GM21786 (cell line): ENCODE results near the gene AGK.
"Not testable (repeated sequence)": the region's sequence is repeated elsewhere in the genome, so short reads cannot be mapped to it uniquely, and the experiment has no call there.

Experiments used
- ATAC-seq: cut with Tn5 transposase; IDR thresholded peaks from one replicate; pipeline ENCODE4 v1.9.1; 2021; ENCODE audit not compliant: unreplicated experiment

Gene AGK

GRCh38 chr7:141641876-141642275 lies 90.7 kb downstream of the AGK start:
- no peak for ATAC-seq

DNA sequence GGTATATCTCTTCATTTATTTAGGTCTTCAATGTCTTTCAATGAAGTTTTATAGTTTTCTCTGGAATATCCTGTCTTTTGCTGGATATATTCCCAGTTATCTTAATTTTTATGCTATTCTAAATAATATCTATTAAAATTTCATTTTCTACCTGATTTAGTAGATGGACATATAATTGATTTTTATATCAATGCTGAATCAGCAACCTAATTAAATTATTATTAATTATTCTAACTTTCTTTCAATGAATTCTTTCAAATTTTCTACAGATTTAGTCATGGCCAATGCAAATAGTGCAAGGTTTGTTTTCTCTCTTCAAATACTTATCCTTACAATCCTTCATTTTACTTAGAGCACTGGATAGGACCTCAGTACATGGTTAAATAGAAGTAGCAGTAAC lies 94.0 kb downstream of the AGK start:
- ATAC-seq, result no peak

DNA sequence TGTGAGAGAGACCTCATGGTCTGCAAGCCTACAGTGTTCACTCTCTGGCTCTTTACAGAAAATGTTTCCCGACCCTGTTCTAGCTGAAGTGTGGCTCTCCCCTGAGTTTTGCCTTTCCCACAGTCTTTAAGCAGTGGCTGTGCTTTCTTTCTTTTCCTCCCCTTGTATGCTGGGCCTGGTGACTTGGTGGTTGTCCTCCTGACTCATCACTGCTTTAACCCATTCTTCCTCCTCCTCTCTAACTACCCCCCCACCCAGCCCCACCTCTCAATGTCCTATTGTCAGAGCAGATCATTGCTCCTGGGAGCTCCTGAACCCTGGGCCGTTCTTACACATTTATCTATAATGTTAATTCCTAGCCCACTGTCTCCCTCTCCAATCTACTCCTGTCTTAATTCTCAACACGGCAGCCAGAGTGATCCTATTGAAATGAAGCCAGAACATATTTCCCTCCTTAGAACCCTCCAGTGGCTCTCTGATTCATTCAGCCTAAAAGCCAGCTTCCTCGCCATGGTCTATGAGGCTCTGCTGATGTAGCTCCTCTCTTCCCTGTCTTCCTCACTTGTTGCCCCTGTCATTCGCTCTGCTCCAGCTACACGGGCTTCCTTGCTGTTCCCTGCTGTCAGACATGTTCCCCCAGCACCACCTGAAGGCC lies 95.7 kb downstream of the AGK start:
- ATAC-seq, result no peak

DNA sequence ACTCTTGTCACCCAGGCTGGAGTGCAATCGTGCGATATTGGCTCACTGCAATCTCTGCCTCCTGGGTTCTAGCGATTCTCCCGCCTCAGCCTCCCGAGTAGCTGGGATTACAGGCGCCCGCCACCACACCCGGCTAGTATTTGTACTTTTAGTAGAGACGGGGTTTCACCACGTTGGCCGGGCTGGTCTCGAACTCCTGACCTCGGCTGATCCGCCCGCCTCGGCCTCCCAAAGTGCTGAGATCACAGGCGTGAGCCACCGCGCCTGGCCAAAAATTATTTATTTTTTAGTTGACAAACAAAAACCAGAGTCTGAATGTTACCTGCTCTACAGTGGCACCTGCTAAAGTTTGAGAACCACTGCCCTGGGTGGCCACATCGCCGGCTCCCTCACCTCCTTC lies 96.5 kb downstream of the AGK start:
- not testable (repeated sequence) for ATAC-seq

GRCh38 chr7:141648276-141649114 lies 97.3 kb downstream of the AGK start:
- ATAC-seq, result no peak

GRCh38 chr7:141649137-141649864 lies 98.1 kb downstream of the AGK start:
- ATAC-seq, result peak; percentile 62

GRCh38 chr7:141649865-141650634 lies 98.8 kb downstream of the AGK start:
- peak; percentile 82 for ATAC-seq

- no peak for ATAC-seq
Observed at GRCh38 chr7:141651417-141651816, 100.2 kb downstream of the AGK start.

DNA sequence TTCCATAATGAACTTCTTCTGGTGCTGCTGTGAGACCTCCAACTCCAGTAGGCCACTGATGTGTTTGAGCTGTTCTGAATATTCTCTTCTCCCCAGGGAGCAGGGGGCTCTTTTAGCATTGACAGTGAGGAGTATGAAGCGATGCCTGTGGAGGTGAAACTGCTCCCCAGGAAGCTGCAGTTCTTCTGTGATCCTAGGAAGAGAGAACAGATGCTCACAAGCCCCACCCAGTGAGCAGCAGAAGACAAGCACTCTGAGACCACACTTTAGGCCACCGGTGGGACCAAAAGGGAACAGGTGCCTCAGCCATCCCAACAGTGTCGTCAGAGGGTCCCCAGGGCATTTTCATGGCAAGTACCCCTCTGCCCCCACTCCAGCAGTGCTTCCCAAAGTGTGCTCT lies 101.5 kb downstream of the AGK start:
- ATAC-seq, result no peak

GRCh38 chr7:141654551-141654950 lies 103.3 kb downstream of the AGK start:
- peak; percentile 85 for ATAC-seq

DNA sequence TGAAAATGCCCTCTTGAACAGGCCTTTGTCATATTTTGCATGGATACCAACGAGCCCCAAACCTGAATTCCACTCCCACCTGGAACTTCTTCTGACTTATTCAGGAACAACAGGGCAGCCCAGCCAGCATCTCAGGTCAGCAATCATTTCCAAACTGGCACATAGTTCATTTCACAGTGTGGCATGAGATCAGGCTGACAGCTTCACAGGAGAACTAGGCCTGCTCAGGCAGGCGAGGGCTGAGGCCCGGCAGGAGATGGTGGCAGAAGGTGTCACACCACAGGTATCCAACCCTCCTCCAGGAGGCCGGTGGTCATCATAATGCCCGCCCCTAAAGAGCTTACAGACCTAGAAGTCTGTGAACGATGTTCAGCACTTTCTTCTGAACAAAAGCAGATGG lies 108.3 kb downstream of the AGK start:
- no peak for ATAC-seq

DNA sequence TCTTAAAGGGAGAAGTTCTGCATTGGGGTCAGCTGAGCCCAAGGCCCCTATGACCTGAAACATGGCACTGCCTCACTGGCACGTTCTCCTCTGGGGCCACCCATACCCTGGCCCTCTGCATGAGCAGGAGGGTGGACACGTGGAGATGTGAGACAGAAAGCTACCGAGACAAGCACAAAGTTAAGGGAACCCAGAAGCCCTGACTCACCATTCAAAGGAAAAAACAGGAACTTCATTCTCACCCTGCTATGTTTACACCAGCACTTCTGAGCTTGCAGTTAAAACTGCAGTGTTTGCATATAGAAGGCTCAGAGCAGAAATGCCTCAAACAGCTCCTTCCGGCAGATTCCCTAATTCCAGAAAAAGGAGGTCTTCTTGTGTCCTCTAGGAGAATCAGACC lies 109.0 kb downstream of the AGK start:
- ATAC-seq, result no peak

GRCh38 chr7:141663081-141663849 lies 112.1 kb downstream of the AGK start:
- no peak for ATAC-seq

- no peak for ATAC-seq
Observed at GRCh38 chr7:141664450-141664849, 113.2 kb downstream of the AGK start.

GRCh38 chr7:141665208-141666035 lies 114.2 kb downstream of the AGK start:
- no peak for ATAC-seq

DNA sequence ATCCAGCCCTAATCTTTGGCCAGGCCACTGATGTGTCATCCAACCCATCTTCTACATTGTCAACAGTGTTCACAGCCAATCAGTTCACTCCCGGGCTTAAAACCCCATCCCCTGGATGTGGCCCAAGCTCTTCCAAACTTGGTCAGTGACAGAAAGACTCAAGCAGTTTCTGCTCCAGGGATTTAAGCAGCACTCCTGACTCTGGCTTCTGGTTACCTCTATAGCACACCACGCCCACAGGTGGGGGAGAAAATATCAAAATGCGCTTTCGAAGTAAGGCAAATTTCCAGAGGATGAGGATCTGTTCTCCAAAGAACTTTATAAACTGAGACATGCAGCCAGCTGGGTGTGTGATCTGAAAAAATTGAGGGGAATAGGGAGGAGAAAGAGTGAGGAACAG lies 114.9 kb downstream of the AGK start:
- ATAC-seq, result no peak

- ATAC-seq, result no peak
Observed at GRCh38 chr7:141668853-141669252, 117.6 kb downstream of the AGK start.

GRCh38 chr7:141671705-141672496 lies 120.7 kb downstream of the AGK start:
- no peak for ATAC-seq

DNA sequence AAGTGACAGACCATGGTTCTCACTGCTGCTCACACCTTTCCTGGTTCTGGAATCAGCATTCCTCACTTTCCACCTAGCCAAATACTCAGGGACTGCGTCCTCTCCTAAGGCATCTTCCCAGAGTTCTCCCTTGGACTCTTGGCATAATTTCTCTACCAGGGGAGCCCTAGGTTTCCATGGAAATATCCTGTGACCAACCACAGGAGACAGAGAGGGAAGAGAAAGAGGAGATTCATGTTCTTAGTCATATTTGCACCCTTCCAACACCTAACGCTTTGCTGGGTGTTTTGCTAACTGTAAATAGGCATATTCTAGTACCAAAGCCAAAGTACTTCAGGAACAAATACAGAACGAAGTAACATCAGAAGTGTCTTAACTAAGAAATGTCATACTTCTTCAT lies 122.1 kb downstream of the AGK start:
- no peak for ATAC-seq
